HFFc6 (cell line): Measurements from ENCODE around the gene BMP7. TPM values are rescaled to one million over a fixed set of nuclear protein-coding genes. Genes with fewer than 3 reads are reported as not detected.
A peak's percentile ranks its signal among the peaks of the same experiment; 100 is the strongest.

Source experiments
- DNase-seq: peaks from one replicate; pipeline ENCODE4 v3.0.0-alpha.2; 2018
- H3K27ac Mint-ChIP-seq: 2 replicates; pipeline ENCODE4 v1.8.0; 2020; ENCODE audit warnings: mild to moderate bottlenecking, mixed read lengths
- H3K27me3 Mint-ChIP-seq: 2 replicates; pipeline ENCODE4 v1.8.0; 2021; ENCODE audit warnings: mild to moderate bottlenecking, moderate library complexity, mixed read lengths; ENCODE audit not compliant: insufficient read depth
- H3K36me3 Mint-ChIP-seq: 2 replicates; pipeline ENCODE4 v1.8.0; 2021; ENCODE audit warnings: low read depth, mixed read lengths
- H3K4me1 Mint-ChIP-seq: 2 replicates; pipeline ENCODE4 v1.8.0; 2020; ENCODE audit warnings: low read depth, mixed read lengths
- H3K4me3 Mint-ChIP-seq: 2 replicates; pipeline ENCODE4 v1.8.0; 2020; ENCODE audit warnings: mild to moderate bottlenecking, moderate library complexity, mixed read lengths
- H3K9me3 Mint-ChIP-seq: 2 replicates; pipeline ENCODE4 v1.8.0; 2020; ENCODE audit warnings: mild to moderate bottlenecking, mixed read lengths
- total RNA-seq, 6 experiments: library from RNA; stranded (reverse); fragmentation: NEBNext Ultra II Directional; extraction: Animal tissue kit (Norgen Biotek cat#: 25700); gene quantifications; 2 replicates in 1 of 6; 3 replicates in 5 of 6; pipeline ENCODE4 v1.2.3, GENCODE V29; 2021
- TF ChIP-seq, protein P1 (sequence below): fragments of 200-600 bp; sonication (generic); IDR thresholded peaks from 2 replicates; pipeline ENCODE4 v1.5.0; 2021; ENCODE audit warnings: antibody characterized with exemption, mild to moderate bottlenecking

BMP7 gene
- total RNA-seq, 6 experiments from 2014 or later = not detected

DNA sequence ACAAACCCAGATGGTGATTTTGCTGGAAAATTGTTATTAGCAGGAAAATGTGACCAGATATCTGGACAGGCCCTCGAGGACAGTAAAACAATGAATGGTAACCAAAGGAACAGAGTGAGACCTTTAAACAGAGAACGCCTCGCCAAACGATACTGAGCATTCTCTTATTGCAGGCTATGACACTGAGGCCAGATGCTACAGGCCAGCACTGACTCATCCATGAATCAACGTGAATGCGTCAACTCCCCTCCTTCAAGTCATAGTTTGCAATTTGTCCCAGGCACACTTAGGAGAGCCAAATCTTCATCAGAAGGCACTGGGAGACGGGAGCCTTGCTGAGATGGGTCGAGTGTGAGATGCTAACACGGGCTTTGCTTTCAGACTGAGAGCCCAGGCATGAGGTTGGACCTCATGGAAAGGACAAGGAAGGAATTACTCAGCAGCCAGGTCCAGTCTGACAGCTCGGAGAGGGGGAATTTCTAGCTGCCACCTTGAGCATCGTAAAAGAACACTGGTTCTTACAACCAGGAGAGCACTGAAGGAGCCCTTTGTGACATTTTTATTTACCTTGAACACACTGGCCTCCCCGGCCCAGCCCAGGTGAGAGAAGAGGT is 60.7 kb downstream of the BMP7 start:
- H3K4me3 Mint-ChIP-seq = peak overlapping the region; percentile 29; the same call in 1 of the 2 replicates
- H3K9me3 Mint-ChIP-seq = peaks cover 17% of the 10 kb centered on the region
- TF ChIP-seq, protein P1, sequence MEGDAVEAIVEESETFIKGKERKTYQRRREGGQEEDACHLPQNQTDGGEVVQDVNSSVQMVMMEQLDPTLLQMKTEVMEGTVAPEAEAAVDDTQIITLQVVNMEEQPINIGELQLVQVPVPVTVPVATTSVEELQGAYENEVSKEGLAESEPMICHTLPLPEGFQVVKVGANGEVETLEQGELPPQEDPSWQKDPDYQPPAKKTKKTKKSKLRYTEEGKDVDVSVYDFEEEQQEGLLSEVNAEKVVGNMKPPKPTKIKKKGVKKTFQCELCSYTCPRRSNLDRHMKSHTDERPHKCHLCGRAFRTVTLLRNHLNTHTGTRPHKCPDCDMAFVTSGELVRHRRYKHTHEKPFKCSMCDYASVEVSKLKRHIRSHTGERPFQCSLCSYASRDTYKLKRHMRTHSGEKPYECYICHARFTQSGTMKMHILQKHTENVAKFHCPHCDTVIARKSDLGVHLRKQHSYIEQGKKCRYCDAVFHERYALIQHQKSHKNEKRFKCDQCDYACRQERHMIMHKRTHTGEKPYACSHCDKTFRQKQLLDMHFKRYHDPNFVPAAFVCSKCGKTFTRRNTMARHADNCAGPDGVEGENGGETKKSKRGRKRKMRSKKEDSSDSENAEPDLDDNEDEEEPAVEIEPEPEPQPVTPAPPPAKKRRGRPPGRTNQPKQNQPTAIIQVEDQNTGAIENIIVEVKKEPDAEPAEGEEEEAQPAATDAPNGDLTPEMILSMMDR = no peak
- peaks cover 15% of the 10 kb centered on the region for H3K4me1 Mint-ChIP-seq
- peak; percentile 76 for DNase-seq
- H3K36me3 Mint-ChIP-seq = peaks cover 8% of the 10 kb centered on the region
- peak overlapping the region; percentile 73; the same call in 1 of the 2 replicates for H3K27ac Mint-ChIP-seq
- peaks cover 12% of the 10 kb centered on the region; the same call in 1 of the 2 replicates for H3K27me3 Mint-ChIP-seq

DNA sequence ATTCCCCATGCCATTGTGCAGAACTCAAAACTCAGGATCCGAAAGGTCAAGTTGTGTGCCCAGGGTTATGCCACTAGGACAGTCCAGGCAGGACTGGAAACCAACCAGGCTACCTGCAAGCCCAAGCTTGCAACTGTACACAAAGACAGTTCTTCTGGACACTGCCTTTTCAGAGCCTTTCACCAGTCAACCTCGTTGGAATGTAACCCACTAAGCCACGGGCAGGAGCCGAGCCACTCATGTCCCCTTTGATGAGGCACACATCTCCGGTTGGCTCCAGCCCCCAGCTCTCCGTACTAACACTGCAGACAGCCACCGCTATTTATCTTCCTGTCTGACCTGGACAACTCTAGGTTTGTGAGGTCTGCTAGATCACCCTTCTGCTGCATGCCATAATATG is 62.5 kb downstream of the BMP7 start:
- H3K27ac Mint-ChIP-seq = no peak overlapping the region
- peaks cover 17% of the 10 kb centered on the region for H3K9me3 Mint-ChIP-seq
- peaks cover 21% of the 10 kb centered on the region for H3K4me1 Mint-ChIP-seq
- no peak overlapping the region for H3K4me3 Mint-ChIP-seq
- H3K27me3 Mint-ChIP-seq = peaks cover 12% of the 10 kb centered on the region; the same call in 1 of the 2 replicates
- TF ChIP-seq, protein P1 = no peak
- H3K36me3 Mint-ChIP-seq = peaks cover 8% of the 10 kb centered on the region
- no peak for DNase-seq

DNA sequence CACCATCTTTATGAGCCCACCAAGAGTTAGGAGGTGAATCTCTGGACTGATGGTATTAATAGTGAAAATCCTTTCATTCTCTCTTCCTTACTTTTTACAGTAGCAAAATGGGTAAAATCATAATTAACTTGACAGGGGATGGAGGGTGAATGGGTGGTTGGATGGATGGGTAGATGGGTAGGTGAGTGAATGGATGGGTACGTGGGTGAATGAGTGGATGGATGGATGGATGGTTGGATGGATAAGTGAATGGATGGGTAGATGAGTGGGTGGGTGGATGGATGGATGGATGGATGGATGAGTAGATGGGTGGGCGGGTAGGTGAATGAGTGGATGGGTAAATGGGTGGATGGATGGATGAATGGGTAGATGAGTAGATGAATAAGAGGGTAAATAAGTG is 63.2 kb downstream of the BMP7 start:
- no peak for DNase-seq
- Mint-ChIP-seq H3K27ac (no peak overlapping the region), H3K4me3 (no peak overlapping the region), H3K27me3 (peaks cover 12% of the 10 kb centered on the region), H3K4me1 (peaks cover 21% of the 10 kb centered on the region), H3K36me3 (peaks cover 8% of the 10 kb centered on the region), H3K9me3 (peaks cover 17% of the 10 kb centered on the region)
- TF ChIP-seq, protein P1 = no peak

DNA sequence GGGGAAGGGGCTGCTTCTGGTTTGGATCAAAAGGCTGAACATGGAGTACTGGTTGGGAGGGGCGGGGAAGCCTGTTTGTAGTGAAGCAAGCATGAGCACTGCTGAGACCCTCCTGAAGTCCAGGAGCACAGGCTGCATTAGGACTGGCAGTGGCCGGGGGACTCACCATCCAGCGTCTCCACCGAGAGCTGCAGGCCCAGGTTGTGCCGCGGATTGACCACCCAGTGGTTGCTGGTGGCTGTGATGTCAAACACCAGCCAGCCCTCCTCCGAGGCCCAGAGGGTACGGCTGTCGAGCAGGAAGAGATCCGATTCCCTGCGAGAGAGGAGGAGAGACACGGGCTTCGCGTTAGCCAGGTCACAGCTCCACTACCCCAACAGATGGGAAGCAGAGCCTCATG is 64.1 kb downstream of the BMP7 start:
- peaks cover 6% of the 10 kb centered on the region for H3K36me3 Mint-ChIP-seq
- TF ChIP-seq, protein P1 = no peak
- no peak overlapping the region for H3K4me3 Mint-ChIP-seq
- no peak for DNase-seq
- peaks cover 21% of the 10 kb centered on the region for H3K4me1 Mint-ChIP-seq
- H3K9me3 Mint-ChIP-seq = peaks cover 14% of the 10 kb centered on the region
- no peak overlapping the region for H3K27ac Mint-ChIP-seq
- peaks cover 13% of the 10 kb centered on the region for H3K27me3 Mint-ChIP-seq

DNA sequence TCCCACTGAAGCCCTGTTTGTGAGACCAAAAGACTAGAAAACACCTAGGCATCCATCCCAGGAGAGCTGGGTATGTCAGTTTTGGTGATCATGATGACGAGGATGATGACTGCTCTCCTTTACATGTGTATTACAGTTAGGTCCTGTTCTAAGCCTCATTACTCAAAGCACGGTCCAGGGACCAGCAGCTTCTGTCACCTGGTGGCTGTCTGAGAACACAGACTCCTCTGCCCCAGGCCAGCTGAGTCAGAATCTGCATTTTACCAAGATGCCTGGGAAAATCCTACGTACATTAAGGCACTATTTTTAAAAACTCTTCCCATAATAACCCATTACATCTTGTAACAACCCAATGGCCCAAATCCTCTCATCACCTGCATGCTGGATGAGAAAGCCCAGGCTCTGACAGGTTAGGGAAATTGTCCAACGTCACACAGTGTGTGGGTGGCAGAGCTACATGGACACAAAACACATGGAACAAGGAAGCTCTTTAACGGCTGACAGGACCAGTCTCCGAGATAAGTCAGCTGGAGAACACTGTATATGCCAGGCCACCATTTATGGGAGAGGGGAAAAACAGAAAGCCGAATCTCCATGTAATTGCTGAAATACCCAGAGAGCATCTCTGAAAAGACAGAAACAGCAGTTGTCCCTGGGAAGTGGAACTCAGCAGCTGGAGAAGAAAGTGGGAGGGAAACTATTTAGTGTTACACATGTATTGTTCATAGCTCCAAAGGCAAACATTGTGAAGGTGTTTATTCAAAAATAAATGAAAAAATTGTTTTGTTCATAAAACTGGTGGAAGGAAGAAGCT is 65.4 kb downstream of the BMP7 start:
- TF ChIP-seq, protein P1 = no peak
- Mint-ChIP-seq H3K36me3 (no peaks in the 10 kb centered on the region), H3K27me3 (peaks cover 9% of the 10 kb centered on the region), H3K9me3 (peaks cover 5% of the 10 kb centered on the region), H3K4me1 (peaks cover 20% of the 10 kb centered on the region), H3K27ac (no peak overlapping the region), H3K4me3 (no peak overlapping the region)
- DNase-seq = no peak
